Lung microvascular endothelial cell (primary cell): Measurements from ENCODE around the gene GLDN. TPM values are rescaled to one million over a fixed set of nuclear protein-coding genes. Genes with fewer than 3 reads are reported as not detected.
"Not testable (repeated sequence)": the region's sequence is repeated elsewhere in the genome, so short reads cannot be mapped to it uniquely, and the experiment has no call there.

Source experiments
- DNase-seq, 2 donors: peaks; one replicate each; pipeline versions ENCODE4 v3.0.0 to v3.0.0-alpha.2; 2010; ENCODE audit warnings: low read depth in 2 of 2
- total RNA-seq: library from RNA; depleted of rRNA; stranded (reverse); fragments of >200 nt; gene quantifications from 2 replicates; pipeline ENCODE4 v1.2.1, GENCODE V29; 2014

The GLDN gene
- total RNA-seq, 1 donor from 2014 or later: not detected

GRCh38 chr15:51444807-51445206, 103.4 kb downstream of the GLDN start:
- DNase-seq: no peak

DNA sequence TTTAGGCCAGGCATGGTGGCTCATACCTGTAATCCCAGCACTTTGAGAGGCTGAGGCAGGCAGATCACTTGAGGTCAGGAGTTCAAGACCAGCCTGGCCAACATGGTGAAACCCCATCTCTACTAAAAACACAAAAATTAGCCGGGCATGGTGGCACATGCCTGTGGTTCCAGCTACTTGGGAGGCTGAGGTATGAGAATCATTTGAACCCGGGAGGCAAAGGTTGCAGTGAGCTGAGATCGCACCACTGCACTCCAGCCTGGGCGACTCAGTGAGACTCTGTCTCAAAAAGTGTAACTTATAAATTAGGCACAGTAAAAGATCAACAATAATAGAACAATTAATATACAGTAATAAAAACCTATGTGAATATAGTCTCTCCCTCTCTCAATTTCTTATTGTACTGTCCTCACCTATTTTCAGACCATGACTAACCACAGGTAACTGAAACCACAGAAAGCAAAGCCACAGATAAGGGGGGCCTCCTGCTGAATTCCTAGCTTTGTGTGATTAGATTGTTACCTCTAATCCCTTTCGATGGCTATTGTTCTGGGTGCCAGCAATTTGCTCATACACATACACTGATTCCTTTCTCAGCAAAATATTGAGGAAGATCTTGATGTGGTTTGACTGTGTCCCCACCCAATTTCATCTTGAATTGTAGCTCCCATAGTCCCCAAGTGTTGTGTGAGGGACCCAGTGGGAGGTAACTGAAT, 104.7 kb downstream of the GLDN start:
- DNase-seq: not testable (repeated sequence)

- no peak for DNase-seq
These were observed 106.6 kb downstream of the GLDN start for GRCh38 chr15:51447855-51448621.

GRCh38 chr15:51448622-51449399, 107.4 kb downstream of the GLDN start:
- DNase-seq: no peak

DNA sequence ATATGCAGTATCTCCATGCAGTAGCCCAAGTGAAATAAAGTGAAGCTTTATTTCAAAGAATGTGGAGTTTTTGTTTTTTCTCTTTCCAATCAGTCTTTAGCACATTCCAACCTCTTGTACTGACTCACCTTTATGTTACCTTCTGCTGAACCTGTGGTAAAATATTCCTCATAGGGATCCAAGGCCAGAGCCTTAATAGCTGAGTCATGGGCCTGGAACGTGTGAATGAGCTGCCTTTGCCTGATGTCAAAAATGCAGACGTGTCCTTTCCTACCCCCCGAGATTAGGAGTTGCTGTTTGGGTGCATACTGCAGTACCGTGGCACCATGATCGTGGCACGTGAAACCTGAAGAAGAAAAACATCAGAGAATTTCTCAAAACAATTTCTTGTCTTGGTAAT, 108.5 kb downstream of the GLDN start:
- no peak for DNase-seq

Other genes starting within 250 kb of the GLDN start
- gene TNFAIP8L3, start 246.7 kb upstream of the GLDN start, total RNA-seq: 69.1 and 112 TPM in 2 replicates
- not detected in 2 replicates for gene CYP19A1, start 3.1 kb upstream of the GLDN start, total RNA-seq